HCT116 (cell line): Measurements from ENCODE around the gene PLN. TPM values are rescaled to one million over a fixed set of nuclear protein-coding genes. Genes with fewer than 3 reads are reported as not detected.
A peak's percentile ranks its signal among the peaks of the same experiment; 100 is the strongest.

Source experiments
- ATAC-seq: fragments of 200-7000 bp; cut with Tn5 transposase; 2 replicates; pipeline ENCODE4 v1.9.1; 2020; ENCODE audit warnings: mild to moderate bottlenecking, moderate library complexity
- BruUV-seq: library from RNA; stranded (reverse); fragments of 400-500 nt; replicated peaks from 2 replicates; lab custom pipeline; 2021; lab: Mats Ljungman, UMichigan
- CTCF ChIA-PET: fragments of 300-600 bp; sonication (Branson Sonifier 250); formaldehyde crosslinking; loops from one replicate; lab custom pipeline; 2021; ENCODE audit warnings: antibody characterized with exemption; lab: Charles Lee
- POLR2A ChIA-PET: fragments of 300-600, 350-600 bp; sonication (Branson Sonifier 250); formaldehyde crosslinking; loops from one replicate; lab custom pipeline; 2021; ENCODE audit warnings: antibody characterized with exemption; lab: Charles Lee
- RAD21 ChIA-PET, 2 experiments: fragments of 300-600 bp; sonication (Branson Sonifier 250); formaldehyde crosslinking; loops; one replicate each; lab custom pipeline; 2023; ENCODE audit warnings: low total read pairs in 2 of 2; ENCODE audit not compliant: uncharacterized antibody in 2 of 2, unreplicated experiment in 2 of 2, low non-redundant PET in 1 of 2; lab: Charles Lee
- DNase-seq: peaks from one replicate; pipeline ENCODE4 v3.0.0-alpha.2; 2010; ENCODE audit warnings: low read depth, low spot score
- H2AFZ ChIP-seq: fragments of 200-600 bp; shearing (Covaris generic), sonication (generic); 2 replicates; pipeline ENCODE4 v1.6.1; 2017; ENCODE audit warnings: low read depth, mixed run types, mixed read lengths, antibody characterized with exemption, low read length; ENCODE audit not compliant: poor library complexity, severe bottlenecking
- H3K27ac ChIP-seq: 2 replicates; pipeline ENCODE4 v1.5.1; 2012; ENCODE audit warnings: low read depth, low read length
- H3K27me3 ChIP-seq: fragments of 200-600 bp; sonication (generic); 2 replicates; pipeline ENCODE4 v1.6.1; 2016; ENCODE audit warnings: mixed run types, low read length, mixed read lengths; ENCODE audit not compliant: insufficient read depth
- H3K36me3 ChIP-seq, 2 experiments: fragments of 200-500 bp in 1 of 2; fragments of 200-600 bp in 1 of 2; sonication (Bioruptor generic) in 1 of 2; sonication (generic) in 1 of 2; 2 replicates each; pipeline versions ENCODE4 v1.5.1 to v1.6.1; 2014 to 2016; ENCODE audit warnings: low read length in 2 of 2, inconsistent platforms in 1 of 2, mixed read lengths in 1 of 2, mixed run types in 1 of 2; ENCODE audit not compliant: insufficient read depth in 2 of 2, control insufficient read depth in 1 of 2
- H3K4me1 ChIP-seq, 2 experiments: fragments of 200-600 bp in 1 of 2; sonication (generic) in 1 of 2; 2 replicates each; pipeline versions ENCODE4 v1.5.1 to v1.6.1; 2012 to 2017; ENCODE audit warnings: low read length in 2 of 2, inconsistent platforms in 1 of 2, mild to moderate bottlenecking in 1 of 2, mixed read lengths in 1 of 2, mixed run types in 1 of 2, moderate library complexity in 1 of 2; ENCODE audit not compliant: insufficient read depth in 2 of 2, control insufficient read depth in 1 of 2
- H3K4me2 ChIP-seq: fragments of 200-600 bp; sonication (generic); 2 replicates; pipeline ENCODE4 v1.6.1; 2017; ENCODE audit warnings: mixed run types, low read length, mixed read lengths
- H3K4me3 ChIP-seq, 2 experiments: fragments of 200-600 bp in 1 of 2; sonication (generic) in 1 of 2; replicated peaks in 1 of 2; 2 replicates each; pipeline ENCODE4 v1.5.1; 2011 to 2016; ENCODE audit warnings: low read length in 2 of 2, control low read depth in 1 of 2, low read depth in 1 of 2, mild to moderate bottlenecking in 1 of 2, mixed read lengths in 1 of 2, mixed run types in 1 of 2
- H3K79me2 ChIP-seq: fragments of 200-600 bp; sonication (generic); 2 replicates; pipeline ENCODE4 v1.6.1; 2017; ENCODE audit warnings: mild to moderate bottlenecking, mixed run types, low read length, moderate library complexity, mixed read lengths; ENCODE audit not compliant: insufficient read depth
- H3K9ac ChIP-seq: fragments of 200-600 bp; sonication (generic); 2 replicates; pipeline ENCODE4 v1.6.1; 2016; ENCODE audit warnings: low read length, mixed read lengths
- H3K9me2 ChIP-seq: fragments of 200-600 bp; sonication (generic), shearing (Covaris generic); 2 replicates; pipeline ENCODE4 v1.6.1; 2017; ENCODE audit warnings: mixed run types, mild to moderate bottlenecking, moderate library complexity; ENCODE audit not compliant: insufficient read depth
- H3K9me3 ChIP-seq, 2 experiments: fragments of 200-500 bp in 1 of 2; fragments of 200-600 bp in 1 of 2; sonication (Bioruptor generic) in 1 of 2; sonication (generic) in 1 of 2; 2 replicates each; pipeline ENCODE4 v1.6.1; 2014 to 2017; ENCODE audit warnings: low read length in 2 of 2, mixed read lengths in 2 of 2, inconsistent platforms in 1 of 2, low read depth in 1 of 2, mild to moderate bottlenecking in 1 of 2, mixed run types in 1 of 2, moderate library complexity in 1 of 2; ENCODE audit not compliant: control insufficient read depth in 1 of 2, insufficient read depth in 1 of 2
- H4K20me1 ChIP-seq: fragments of 200-600 bp; sonication (generic), shearing (Covaris generic); 2 replicates; pipeline ENCODE4 v1.6.1; 2017; ENCODE audit warnings: mixed run types, mild to moderate bottlenecking, moderate library complexity; ENCODE audit not compliant: insufficient read depth
- CEBPB ChIP-seq: IDR thresholded peaks from 2 replicates; pipeline ENCODE4 v1.6.1; 2012; ENCODE audit warnings: low read depth
- ELF1 ChIP-seq: IDR thresholded peaks from 2 replicates; pipeline ENCODE4 v1.6.1; 2012; ENCODE audit warnings: low read depth, borderline replicate concordance
- FOSL1 ChIP-seq: IDR thresholded peaks from 2 replicates; pipeline ENCODE4 v1.6.1; 2012; ENCODE audit warnings: low read depth
- RAD21 ChIP-seq: IDR thresholded peaks from 2 replicates; pipeline ENCODE4 v1.6.1; 2012; ENCODE audit warnings: low read depth, mild to moderate bottlenecking
- TCF7L2 ChIP-seq: IDR thresholded peaks from 2 replicates; pipeline ENCODE4 v1.7.0; 2011; ENCODE audit warnings: borderline replicate concordance, inconsistent platforms; ENCODE audit not compliant: insufficient read depth, insufficient read length; ENCODE audit errors: extremely low read depth
- ZBTB33 ChIP-seq: IDR thresholded peaks from 2 replicates; pipeline ENCODE4 v1.6.1; 2011; ENCODE audit warnings: mild to moderate bottlenecking, low read length, moderate library complexity; ENCODE audit not compliant: insufficient replicate concordance; ENCODE audit errors: extremely low read depth
- intact Hi-C: fragments of 100-400 bp; cut with micrococcal nuclease; formaldehyde crosslinking; loops from 2 replicates; pipeline ENCODE4 v1.10.0; 2022
- total RNA-seq: library from RNA; stranded (reverse); gene quantifications from one replicate; pipeline ENCODE4 v1.2.1, GENCODE V29; 2021; ENCODE audit not compliant: unreplicated experiment
- TF ChIP-seq, protein P1 (sequence below), 3 experiments: fragments of 200-600 bp in 1 of 3; sonication (generic) in 1 of 3; IDR thresholded peaks in 2 of 3; conservative IDR thresholded peaks in 1 of 3; 2 replicates each; pipeline ENCODE4 v1.5.1; 2012 to 2017; ENCODE audit warnings: low read depth in 2 of 3, low read length in 2 of 3, antibody characterized with exemption in 1 of 3, borderline replicate concordance in 1 of 3, control low read depth in 1 of 3, mild to moderate bottlenecking in 1 of 3, mixed read lengths in 1 of 3, mixed run types in 1 of 3, moderate library complexity in 1 of 3; ENCODE audit not compliant: insufficient read depth in 1 of 3

PLN gene
- total RNA-seq, 1 experiment from 2014 or later = not detected

DNA sequence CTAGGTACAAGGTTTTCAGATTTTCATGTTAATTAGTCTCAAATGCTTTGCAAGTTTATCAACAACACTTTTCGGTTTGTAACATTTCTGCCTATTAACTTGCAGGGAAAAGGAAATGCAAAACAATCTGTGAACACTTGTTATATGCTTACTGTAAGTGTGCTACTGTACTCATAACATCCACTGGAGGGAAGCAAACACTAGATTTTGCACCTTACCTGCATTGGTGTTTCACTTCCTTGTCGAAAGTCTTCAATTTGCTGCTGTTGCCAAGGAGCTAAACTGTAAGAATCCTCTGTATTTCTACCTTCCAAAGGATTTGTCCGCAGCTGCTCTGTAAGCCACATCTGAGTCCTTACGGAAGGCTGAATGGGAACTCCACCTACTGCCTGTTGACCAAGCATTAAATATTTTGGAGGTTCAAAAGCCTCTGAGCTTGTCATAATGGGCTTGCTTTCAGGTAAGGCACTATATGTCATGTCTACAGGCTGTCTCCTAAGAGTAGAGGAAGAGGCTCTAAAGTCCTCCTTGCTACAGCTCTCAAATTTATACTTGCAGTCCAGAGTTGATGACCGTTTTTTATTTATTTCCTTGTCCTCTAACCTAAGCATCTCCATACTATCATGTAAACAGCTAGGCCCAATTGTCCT, 17.3 kb downstream of the PLN start:
- intact Hi-C loops = loop anchor here (1.0 to 10.0 kb wide), 5 partner anchors 53 to 547 kb away; partner anchors contain the start of gene ASF1A
- DNase-seq (peak; percentile 18), ATAC-seq (peak; percentile 66)
- Histone ChIP-seq H2AFZ (no peak overlapping the region), H3K27me3 (no peaks in the 10 kb centered on the region), H3K36me3 (no peaks in the 10 kb centered on the region), H3K9ac (no peak overlapping the region), H3K4me2 (no peak overlapping the region), H3K9me2 (no peaks in the 10 kb centered on the region), H3K79me2 (no peaks in the 10 kb centered on the region), H3K4me3 (no peak overlapping the region), H4K20me1 (no peaks in the 10 kb centered on the region), H3K9me3 (no peaks in the 10 kb centered on the region), H3K27ac (no peak overlapping the region), H3K4me1 (no peaks in the 10 kb centered on the region)
- ChIA-PET RAD21 (no interaction called here), CTCF (interaction anchor here (0.6 to 1.6 kb wide), 10 partner anchors 15 to 725 kb away, joined by 3 to 10 read pairs (median 4); partner anchors contain the start of gene PLN), POLR2A (no interaction called here)
- TSS peak; percentile 37 for BruUV-seq
- 0 out of 2 replicates have a peak, but pooled peaks have one; percentile 11 for TF ChIP-seq ELF1
- no peak for TF ChIP-seq ZBTB33
- TF ChIP-seq, protein P1, sequence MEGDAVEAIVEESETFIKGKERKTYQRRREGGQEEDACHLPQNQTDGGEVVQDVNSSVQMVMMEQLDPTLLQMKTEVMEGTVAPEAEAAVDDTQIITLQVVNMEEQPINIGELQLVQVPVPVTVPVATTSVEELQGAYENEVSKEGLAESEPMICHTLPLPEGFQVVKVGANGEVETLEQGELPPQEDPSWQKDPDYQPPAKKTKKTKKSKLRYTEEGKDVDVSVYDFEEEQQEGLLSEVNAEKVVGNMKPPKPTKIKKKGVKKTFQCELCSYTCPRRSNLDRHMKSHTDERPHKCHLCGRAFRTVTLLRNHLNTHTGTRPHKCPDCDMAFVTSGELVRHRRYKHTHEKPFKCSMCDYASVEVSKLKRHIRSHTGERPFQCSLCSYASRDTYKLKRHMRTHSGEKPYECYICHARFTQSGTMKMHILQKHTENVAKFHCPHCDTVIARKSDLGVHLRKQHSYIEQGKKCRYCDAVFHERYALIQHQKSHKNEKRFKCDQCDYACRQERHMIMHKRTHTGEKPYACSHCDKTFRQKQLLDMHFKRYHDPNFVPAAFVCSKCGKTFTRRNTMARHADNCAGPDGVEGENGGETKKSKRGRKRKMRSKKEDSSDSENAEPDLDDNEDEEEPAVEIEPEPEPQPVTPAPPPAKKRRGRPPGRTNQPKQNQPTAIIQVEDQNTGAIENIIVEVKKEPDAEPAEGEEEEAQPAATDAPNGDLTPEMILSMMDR (IDR thresholded peaks at IDR 0.05 in 2 of 3, conservative IDR thresholded peaks at IDR 0.05 in 1 of 3; ENCODE audit: borderline replicate concordance in 1 of 3, insufficient read depth in 1 of 3, low read depth in 2 of 3, low read length in 2 of 3) = peak; percentile 46 to 53 (median 50); a peak in 5 of 6 replicates
- TF ChIP-seq RAD21 = peak; percentile 70
- TF ChIP-seq FOSL1 = no peak
- no peak for TF ChIP-seq TCF7L2
- no peak for TF ChIP-seq CEBPB
- TF ChIP-seq, all 23 proteins: peak for 3
